GM23248 (cell line): Measurements from ENCODE around the gene UBASH3A.

Experiments used
- EZH2 ChIP-seq: fragments of 200-600 bp; sonication (generic); IDR thresholded peaks from 2 replicates; pipeline ENCODE4 v1.6.1; 2018; ENCODE audit warnings: antibody characterized with exemption, mild to moderate bottlenecking; ENCODE audit not compliant: insufficient read depth, poor library complexity, severe bottlenecking
- EZH2phosphoT487 ChIP-seq: fragments of 200-600 bp; sonication (generic); IDR thresholded peaks from 2 replicates; pipeline ENCODE4 v1.6.1; 2018; ENCODE audit warnings: antibody characterized with exemption, moderate library complexity, mild to moderate bottlenecking, low read depth; ENCODE audit not compliant: insufficient read depth

GRCh38 chr21:42433946-42434551, 30.3 kb downstream of the UBASH3A start:
- TF ChIP-seq EZH2 (no peak), EZH2phosphoT487 (no peak)
